ENCODE data around the gene XXYLT1. TPM values are rescaled to one million over a fixed set of nuclear protein-coding genes. Genes with fewer than 3 reads are reported as not detected.
A peak's percentile ranks its signal among the peaks of the same experiment; 100 is the strongest.

The XXYLT1 gene
- total and polyA plus RNA-seq, 2 of the 8 experiments (the other 6 are each of a cell fraction or from before 2014, with no cell fraction given): 18.9 to 23.8 TPM

GRCh38 chr3:195212749-195213375 is 58.1 kb downstream of the XXYLT1 start:
- Histone ChIP-seq H2AFZ (ENCODE audit: low read length) (no peak overlapping the region), H4K5ac (ENCODE audit: insufficient read length, low read depth, low read length) (no peak overlapping the region), H3K18ac (ENCODE audit: extremely low read depth, low read length) (no peak overlapping the region), H4K20me1 (replicated peaks in 1 of 2; ENCODE audit: control insufficient read depth in 1 of 2, insufficient read depth in 2 of 2, low read length in 2 of 2) (peaks cover 0 to 7% of the 10 kb centered on the region in 2 experiments), H3K23me2 (ENCODE audit: low read depth, low read length) (no peaks in the 10 kb centered on the region), H3K79me1 (ENCODE audit: low read depth, low read length) (peaks cover 13% of the 10 kb centered on the region), H3K79me2 (ENCODE audit: control insufficient read depth in 1 of 2, insufficient read depth in 2 of 2, low read length in 2 of 2) (peaks cover 0 to 56% of the 10 kb centered on the region in 2 experiments; a peak in 3 of 4 replicates), H3K9me3 (ENCODE audit: insufficient read depth in 2 of 2, low read depth in 1 of 2, low read length in 1 of 2) (no peaks in the 10 kb centered on the region), H3K27me3 (replicated peaks in 1 of 4; ENCODE audit: control insufficient read depth in 3 of 4, extremely low read depth in 1 of 4, insufficient read depth in 3 of 4, low read length in 3 of 4) (no peaks in the 10 kb centered on the region), H2BK120ac (replicated peaks; ENCODE audit: low read depth, low read length) (no peak overlapping the region), H2AK5ac (ENCODE audit: low read depth, low read length) (no peak overlapping the region), H3K4me2 (ENCODE audit: insufficient read depth in 1 of 2, low read depth in 2 of 2, low read length in 2 of 2) (no peak overlapping the region), H3K4me3 (ENCODE audit: extremely low read depth in 1 of 4, insufficient read depth in 2 of 4, low read depth in 3 of 4, low read length in 4 of 4) (no peak overlapping the region), H3K27ac (ENCODE audit: low read depth, low read length) (no peak overlapping the region), H4K8ac (ENCODE audit: extremely low read depth, insufficient read depth, low read length) (no peak overlapping the region), H4K91ac (replicated peaks; ENCODE audit: insufficient read length, low read length) (no peak overlapping the region), H2BK5ac (ENCODE audit: low read depth, low read length) (0 out of 2 replicates have a peak overlapping the region, but pooled peaks have one; percentile 4), H2BK12ac (ENCODE audit: low read depth, low read length) (no peak overlapping the region), H3K23ac (ENCODE audit: insufficient read length) (no peak overlapping the region), H2BK15ac (ENCODE audit: low read length) (no peak overlapping the region), H3K14ac (ENCODE audit: insufficient read length) (no peak overlapping the region), H3K9ac (replicated peaks in 1 of 4; ENCODE audit: extremely low read depth in 1 of 4, low read depth in 3 of 4, low read length in 3 of 4) (no peak overlapping the region), H3K56ac (replicated peaks; ENCODE audit: insufficient read length, low read depth, low read length) (no peak overlapping the region), H3K4me1 (replicated peaks in 1 of 4; ENCODE audit: control insufficient read depth in 3 of 4, insufficient read depth in 4 of 4, low read length in 3 of 4) (peaks cover 0 to 23% (median 12%) of the 10 kb centered on the region in 4 experiments; a peak in 6 of 7 replicates), H3K4ac (replicated peaks; ENCODE audit: insufficient read length, low read depth, low read length) (no peak overlapping the region), H3K36me3 (ENCODE audit: control insufficient read depth in 2 of 4, insufficient read depth in 4 of 4, low read length in 3 of 4) (no peaks in the 10 kb centered on the region), H2BK20ac (ENCODE audit: low read length) (no peak overlapping the region)
- FAIRE-seq (no peak), DNase-seq (ENCODE audit: low read depth in 1 of 2, low spot score in 2 of 2) (no peak)
- CTCF ChIA-PET (ENCODE audit: partially characterized antibody): interaction anchor here (0.6 kb wide), 1 partner anchor 12 kb away, joined by 3 read pairs; no protein-coding TSS in a partner anchor
- 88% methylated on average over 12 of the region's 14 CpGs; no CpG with 5 or more reads in 1 of the 2 experiments for WGBS, 2 experiments (ENCODE audit: extremely low coverage in 1 of 2, insufficient coverage in 1 of 2, insufficient read length in 1 of 2, insufficient replicate concordance in 2 of 2, low coverage in 1 of 2, low lambda C conversion rate in 2 of 2, missing lambda C conversion rate in 1 of 2)
- POLR2A ChIA-PET (ENCODE audit: partially characterized antibody): interaction anchor here (0.9 kb wide), 1 partner anchor 43 kb away, joined by 3 read pairs; no protein-coding TSS in a partner anchor
- no peak for TF ChIP-seq BCL11A (IDR thresholded peaks at IDR 0.05; ENCODE audit: low read depth in 2 of 2, low read length in 2 of 2)
- no peak for TF ChIP-seq SP1 (IDR thresholded peaks at IDR 0.05; ENCODE audit: low read depth, low read length)
- no peak for TF ChIP-seq RBBP5 (IDR thresholded peaks at IDR 0.05; ENCODE audit: borderline replicate concordance, low read depth, low read length)
- no peak for TF ChIP-seq POLR2AphosphoS5 (IDR thresholded peaks at IDR 0.05; ENCODE audit: low read depth, low read length)
- TF ChIP-seq ATF2 (IDR thresholded peaks at IDR 0.05; ENCODE audit: low read length): no peak
